B cell (primary cell): ENCODE measurements around the gene ARMC5. TPM values are rescaled to one million over a fixed set of nuclear protein-coding genes. Genes with fewer than 3 reads are reported as not detected.

Experiments
- ATAC-seq: fragments of 200-7000 bp; cut with Tn5 transposase; one replicate; pipeline ENCODE4 v1.10.0; 2021; ENCODE audit warnings: low read depth, mild to moderate bottlenecking, moderate number of reproducible peaks, moderate library complexity
- CTCF ChIA-PET: fragments of 350-600 bp; sonication (Branson Sonifier 250); formaldehyde crosslinking; loops from one replicate; lab custom pipeline; 2021; ENCODE audit warnings: antibody characterized with exemption, inconsistent platforms; lab: Charles Lee
- POLR2A ChIA-PET: fragments of 350-600 bp; sonication (Branson Sonifier 250); formaldehyde crosslinking; loops from one replicate; lab custom pipeline; 2021; ENCODE audit warnings: antibody characterized with exemption; lab: Charles Lee
- DNase-seq: peaks from one replicate; pipeline ENCODE4 v3.0.0; 2013
- H2AFZ ChIP-seq: 2 replicates; pipeline ENCODE4 v1.6.1; 2012; ENCODE audit warnings: mild to moderate bottlenecking, low read depth, low read length; ENCODE audit not compliant: insufficient read depth, poor library complexity, severe bottlenecking
- H3K27ac ChIP-seq, 2 donors: 1 replicate in 1 of 2; 2 replicates in 1 of 2; pipeline ENCODE4 v1.5.1; 2012 to 2013; ENCODE audit warnings: low read length in 2 of 2, mild to moderate bottlenecking in 2 of 2, moderate library complexity in 1 of 2
- H3K27me3 ChIP-seq, 4 experiments: fragments of 200-600 bp in 1 of 4; sonication (generic) in 1 of 4; replicated peaks in 1 of 4; 1 replicate in 2 of 4; 2 replicates in 2 of 4; pipeline versions ENCODE4 v1.6.1 to v1.7.0; 2013 to 2016; ENCODE audit warnings: low read length in 3 of 4, mild to moderate bottlenecking in 2 of 4, mixed read lengths in 1 of 4, moderate library complexity in 1 of 4; ENCODE audit not compliant: insufficient read depth in 4 of 4, control insufficient read depth in 3 of 4; ENCODE audit errors: control extremely low read depth in 1 of 4
- H3K36me3 ChIP-seq, 2 experiments: replicated peaks in 1 of 2; 1 replicate in 1 of 2; 2 replicates in 1 of 2; pipeline versions ENCODE4 v1.6.1 to v1.7.1; 2013; ENCODE audit warnings: low read length in 1 of 2; ENCODE audit not compliant: insufficient read depth in 2 of 2, control insufficient read depth in 1 of 2; ENCODE audit errors: control extremely low read depth in 1 of 2, extremely low read depth in 1 of 2
- H3K4me1 ChIP-seq, 2 donors: fragments of 200-600 bp in 1 of 2; sonication (generic) in 1 of 2; 1 replicate in 1 of 2; 2 replicates in 1 of 2; pipeline versions ENCODE4 v1.5.1 to v1.6.1; 2013 to 2017; ENCODE audit warnings: low read length in 2 of 2; ENCODE audit not compliant: control insufficient read depth in 2 of 2, insufficient read depth in 2 of 2
- H3K4me2 ChIP-seq: replicated peaks from 2 replicates; pipeline ENCODE3; 2012; ENCODE audit warnings: mild to moderate bottlenecking, low read depth, low read length; ENCODE audit not compliant: poor library complexity, severe bottlenecking
- H3K4me3 ChIP-seq, 5 experiments: fragments of 200-600 bp in 1 of 5; sonication (generic) in 1 of 5; 1 replicate in 3 of 5; 2 replicates in 2 of 5; pipeline versions ENCODE4 v1.5.1 to v1.7.0; 2011 to 2016; ENCODE audit warnings: low read length in 4 of 5, mild to moderate bottlenecking in 4 of 5, low read depth in 2 of 5, control low read depth in 1 of 5, moderate library complexity in 1 of 5; ENCODE audit not compliant: insufficient read depth in 1 of 5; ENCODE audit errors: control extremely low read depth in 1 of 5, extremely low read depth in 1 of 5
- H3K79me2 ChIP-seq: fragments of 200-600 bp; sonication (generic); one replicate; pipeline ENCODE4 v1.6.0; 2016; ENCODE audit warnings: low read length; ENCODE audit not compliant: control insufficient read depth, insufficient read depth
- H3K9ac ChIP-seq: fragments of 200-600 bp; sonication (generic); 2 replicates; pipeline ENCODE4 v1.6.1; 2017; ENCODE audit warnings: mild to moderate bottlenecking, low read length, moderate library complexity
- H3K9me3 ChIP-seq, 3 donors: one replicate each; pipeline versions ENCODE4 v1.6.1 to v1.7.1; 2013; ENCODE audit warnings: low read length in 2 of 3; ENCODE audit not compliant: control insufficient read depth in 2 of 3, insufficient read depth in 1 of 3; ENCODE audit errors: control extremely low read depth in 1 of 3
- H4K20me1 ChIP-seq: 2 replicates; pipeline ENCODE4 v1.6.0; 2012; ENCODE audit warnings: mild to moderate bottlenecking, low read length; ENCODE audit not compliant: insufficient read depth, control insufficient read depth, poor library complexity, severe bottlenecking
- H3K27ac Mint-ChIP-seq: one replicate; pipeline ENCODE4 v1.8.0; 2021; ENCODE audit warnings: mixed read lengths
- H3K27me3 Mint-ChIP-seq: one replicate; pipeline ENCODE4 v1.8.0; 2021; ENCODE audit warnings: mixed read lengths
- H3K4me1 Mint-ChIP-seq: one replicate; pipeline ENCODE4 v1.8.0; 2021; ENCODE audit warnings: mixed read lengths
- H3K4me3 Mint-ChIP-seq: one replicate; pipeline ENCODE4 v1.8.0; 2021; ENCODE audit warnings: mixed read lengths
- H3K9me3 Mint-ChIP-seq: one replicate; pipeline ENCODE4 v1.8.0; 2022; ENCODE audit warnings: mixed read lengths; ENCODE audit not compliant: insufficient read depth
- CTCF ChIP-seq: fragments of 200-600 bp; IDR thresholded peaks from one replicate; pipeline ENCODE4 v1.8.0; 2022; ENCODE audit warnings: antibody characterized with exemption, mild to moderate bottlenecking
- EZH2 ChIP-seq: IDR thresholded peaks from 2 replicates; pipeline ENCODE4 v1.6.1; 2012; ENCODE audit warnings: borderline replicate concordance, low read depth, mild to moderate bottlenecking, moderate library complexity, low read length; ENCODE audit not compliant: insufficient read depth, poor library complexity, severe bottlenecking
- WGBS: methylation state at CpG from one replicate; pipeline ENCODE4 v1.1.5; 2013; ENCODE audit warnings: missing lambda C conversion rate; ENCODE audit not compliant: insufficient coverage; 5-methylcytosine and 5-hydroxymethylcytosine counted together
- intact Hi-C: fragments of 100-400 bp; cut with micrococcal nuclease; formaldehyde crosslinking; loops from one replicate; pipeline ENCODE4 v1.10.0; 2022
- polyA plus RNA-seq: library from polyadenylated mRNA; depleted of rRNA; stranded (reverse); fragments of >200 nt; gene quantifications from 2 replicates; pipeline ENCODE4 v1.2.3, GENCODE V29; 2012
- total RNA-seq, 2 donors: library from RNA; stranded (reverse); fragments of 120-200 nt in 1 of 2; gene quantifications; 1 replicate in 1 of 2; 2 replicates in 1 of 2; pipeline versions ENCODE4 v1.2.3 to v1.2.4, GENCODE V29; 2013 to 2022

Gene ARMC5
- total and polyA plus RNA-seq, 2 donors (not counting 1 experiment from before 2014, with no cell fraction given): 11.7 to 15.4 TPM

GRCh38 chr16:31453255-31454204, 5.8 kb upstream of the ARMC5 start:
- Mint-ChIP-seq H3K4me3 (no peak overlapping the region), H3K4me1 (peaks cover 43% of the 10 kb centered on the region), H3K27ac (no peak overlapping the region), H3K9me3 (no peaks in the 10 kb centered on the region), H3K27me3 (no peaks in the 10 kb centered on the region)
- ChIA-PET POLR2A (no interaction called here), CTCF (interaction anchor here (7.2 kb wide), 1 partner anchor 10 kb away, joined by 43 read pairs; the partner anchor contains the start of gene ZNF843)
- H3K27me3 ChIP-seq: no peaks in the 10 kb centered on the region
- H3K36me3 ChIP-seq: no peaks in the 10 kb centered on the region
- H3K9me3 ChIP-seq: no peaks in the 10 kb centered on the region
- H3K4me3 ChIP-seq: no peak overlapping the region
- peaks cover 27% of the 10 kb centered on the region for H4K20me1 ChIP-seq
- no peak overlapping the region for H3K4me2 ChIP-seq
- H3K4me1 ChIP-seq: peaks cover 21 to 31% of the 10 kb centered on the region in 2 donors
- H3K79me2 ChIP-seq: peaks cover 9% of the 10 kb centered on the region
- ATAC-seq: no peak
- DNase-seq: no peak
- H2AFZ ChIP-seq: no peak overlapping the region
- no peak overlapping the region for H3K9ac ChIP-seq
- TF ChIP-seq EZH2 (no peak), CTCF (no peak)
- H3K27ac ChIP-seq: no peak overlapping the region
- 84% methylated on average over 15 of the region's 20 CpGs for WGBS
- intact Hi-C loops: no loop called here
